Neural cell (in vitro differentiated cells): Measurements from ENCODE around the gene PGS1.

Experiments used
- EP300 ChIP-seq: fragments of 450-650 bp; conservative IDR thresholded peaks from 2 replicates; pipeline ENCODE4 v1.6.1; 2014; ENCODE audit warnings: antibody characterized with exemption, mild to moderate bottlenecking, moderate library complexity; ENCODE audit not compliant: poor library complexity, severe bottlenecking
- EZH2 ChIP-seq: fragments of 200-600, 300-800 bp; shearing (Covaris generic), sonication (generic); IDR thresholded peaks from 2 replicates; pipeline ENCODE4 v1.6.1; 2014; ENCODE audit warnings: antibody characterized with exemption, low read length, borderline replicate concordance, mild to moderate bottlenecking; ENCODE audit not compliant: insufficient read depth, poor library complexity, severe bottlenecking
- MXI1 ChIP-seq: fragments of 450-650 bp; conservative IDR thresholded peaks from 2 replicates; pipeline ENCODE4 v1.6.1; 2014; ENCODE audit warnings: antibody characterized with exemption, mild to moderate bottlenecking; ENCODE audit not compliant: poor library complexity, severe bottlenecking
- POLR2AphosphoS5 ChIP-seq: IDR thresholded peaks from 2 replicates; pipeline ENCODE4 v1.6.1; 2012
- RAD21 ChIP-seq: fragments of 450-650 bp; conservative IDR thresholded peaks from 2 replicates; pipeline ENCODE4 v1.6.1; 2014; ENCODE audit warnings: antibody characterized with exemption, mild to moderate bottlenecking, moderate library complexity
- SMC3 ChIP-seq: fragments of 450-650 bp; conservative IDR thresholded peaks from 2 replicates; pipeline ENCODE4 v1.6.1; 2014; ENCODE audit warnings: antibody characterized with exemption, mild to moderate bottlenecking, moderate library complexity; ENCODE audit not compliant: poor library complexity
- TAF1 ChIP-seq: IDR thresholded peaks from 2 replicates; pipeline ENCODE4 v1.6.1; 2012; ENCODE audit warnings: low read depth
- TF ChIP-seq, protein P1 (sequence below): IDR thresholded peaks from 2 replicates; pipeline ENCODE4 v1.6.1; 2012; ENCODE audit warnings: borderline replicate concordance
- TF ChIP-seq, protein P2 (sequence below): fragments of 450-650 bp; IDR thresholded peaks from 2 replicates; pipeline ENCODE4 v1.5.1; 2014; ENCODE audit warnings: antibody characterized with exemption, mild to moderate bottlenecking, moderate library complexity; ENCODE audit not compliant: poor library complexity, severe bottlenecking

DNA sequence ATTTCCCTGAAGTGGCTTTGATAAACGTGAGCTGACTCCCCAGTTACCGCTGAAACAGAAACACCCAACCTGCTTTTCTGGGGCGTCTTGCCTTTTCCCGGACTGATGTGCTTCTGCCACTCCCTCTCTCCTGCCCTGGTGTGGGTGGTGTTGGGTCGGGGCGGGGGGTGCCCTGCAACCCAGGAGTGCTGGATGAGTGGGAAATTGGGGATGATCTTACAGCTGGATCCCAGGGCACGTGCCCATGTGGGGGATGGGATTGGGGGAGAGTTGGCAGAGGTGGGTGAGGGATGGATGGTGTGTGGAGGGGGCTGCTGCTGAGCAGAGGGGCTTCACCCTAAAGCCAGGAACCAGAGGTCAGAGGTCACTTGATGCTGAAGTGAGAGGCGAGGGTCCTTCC lies 28.5 kb downstream of the PGS1 start:
- TF ChIP-seq POLR2AphosphoS5 (no peak), RAD21 (no peak), SMC3 (no peak), EP300 (no peak), EZH2 (no peak), TAF1 (no peak), MXI1 (no peak)
- TF ChIP-seq, protein P1, sequence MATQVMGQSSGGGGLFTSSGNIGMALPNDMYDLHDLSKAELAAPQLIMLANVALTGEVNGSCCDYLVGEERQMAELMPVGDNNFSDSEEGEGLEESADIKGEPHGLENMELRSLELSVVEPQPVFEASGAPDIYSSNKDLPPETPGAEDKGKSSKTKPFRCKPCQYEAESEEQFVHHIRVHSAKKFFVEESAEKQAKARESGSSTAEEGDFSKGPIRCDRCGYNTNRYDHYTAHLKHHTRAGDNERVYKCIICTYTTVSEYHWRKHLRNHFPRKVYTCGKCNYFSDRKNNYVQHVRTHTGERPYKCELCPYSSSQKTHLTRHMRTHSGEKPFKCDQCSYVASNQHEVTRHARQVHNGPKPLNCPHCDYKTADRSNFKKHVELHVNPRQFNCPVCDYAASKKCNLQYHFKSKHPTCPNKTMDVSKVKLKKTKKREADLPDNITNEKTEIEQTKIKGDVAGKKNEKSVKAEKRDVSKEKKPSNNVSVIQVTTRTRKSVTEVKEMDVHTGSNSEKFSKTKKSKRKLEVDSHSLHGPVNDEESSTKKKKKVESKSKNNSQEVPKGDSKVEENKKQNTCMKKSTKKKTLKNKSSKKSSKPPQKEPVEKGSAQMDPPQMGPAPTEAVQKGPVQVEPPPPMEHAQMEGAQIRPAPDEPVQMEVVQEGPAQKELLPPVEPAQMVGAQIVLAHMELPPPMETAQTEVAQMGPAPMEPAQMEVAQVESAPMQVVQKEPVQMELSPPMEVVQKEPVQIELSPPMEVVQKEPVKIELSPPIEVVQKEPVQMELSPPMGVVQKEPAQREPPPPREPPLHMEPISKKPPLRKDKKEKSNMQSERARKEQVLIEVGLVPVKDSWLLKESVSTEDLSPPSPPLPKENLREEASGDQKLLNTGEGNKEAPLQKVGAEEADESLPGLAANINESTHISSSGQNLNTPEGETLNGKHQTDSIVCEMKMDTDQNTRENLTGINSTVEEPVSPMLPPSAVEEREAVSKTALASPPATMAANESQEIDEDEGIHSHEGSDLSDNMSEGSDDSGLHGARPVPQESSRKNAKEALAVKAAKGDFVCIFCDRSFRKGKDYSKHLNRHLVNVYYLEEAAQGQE, result no peak
- TF ChIP-seq, protein P2, sequence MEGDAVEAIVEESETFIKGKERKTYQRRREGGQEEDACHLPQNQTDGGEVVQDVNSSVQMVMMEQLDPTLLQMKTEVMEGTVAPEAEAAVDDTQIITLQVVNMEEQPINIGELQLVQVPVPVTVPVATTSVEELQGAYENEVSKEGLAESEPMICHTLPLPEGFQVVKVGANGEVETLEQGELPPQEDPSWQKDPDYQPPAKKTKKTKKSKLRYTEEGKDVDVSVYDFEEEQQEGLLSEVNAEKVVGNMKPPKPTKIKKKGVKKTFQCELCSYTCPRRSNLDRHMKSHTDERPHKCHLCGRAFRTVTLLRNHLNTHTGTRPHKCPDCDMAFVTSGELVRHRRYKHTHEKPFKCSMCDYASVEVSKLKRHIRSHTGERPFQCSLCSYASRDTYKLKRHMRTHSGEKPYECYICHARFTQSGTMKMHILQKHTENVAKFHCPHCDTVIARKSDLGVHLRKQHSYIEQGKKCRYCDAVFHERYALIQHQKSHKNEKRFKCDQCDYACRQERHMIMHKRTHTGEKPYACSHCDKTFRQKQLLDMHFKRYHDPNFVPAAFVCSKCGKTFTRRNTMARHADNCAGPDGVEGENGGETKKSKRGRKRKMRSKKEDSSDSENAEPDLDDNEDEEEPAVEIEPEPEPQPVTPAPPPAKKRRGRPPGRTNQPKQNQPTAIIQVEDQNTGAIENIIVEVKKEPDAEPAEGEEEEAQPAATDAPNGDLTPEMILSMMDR, result no peak
